Lung (tissue), 12 donors: ENCODE measurements around the gene PRMT3. TPM values are rescaled to one million over a fixed set of nuclear protein-coding genes. Genes with fewer than 3 reads are reported as not detected.
A peak's percentile ranks its signal among the peaks of the same experiment; 100 is the strongest.

ENCODE experiments used
- ATAC-seq: fragments of 200-7000 bp; cut with Tn5 transposase; one replicate; pipeline ENCODE4 v1.9.1; 2020; ENCODE audit warnings: moderate number of reproducible peaks; ENCODE audit not compliant: insufficient read depth, low FRiP score
- DNase-seq, 3 donors: peaks; one replicate each; pipeline ENCODE4 v3.0.0-alpha.2; 2013 to 2017
- H3K27ac ChIP-seq, 2 donors: one replicate each; pipeline ENCODE4 v1.5.1; 2013; ENCODE audit warnings: mild to moderate bottlenecking in 2 of 2, moderate library complexity in 2 of 2, control low read depth in 1 of 2, inconsistent platforms in 1 of 2, low read depth in 1 of 2, low read length in 1 of 2
- H3K27me3 ChIP-seq, 3 donors: one replicate each; pipeline ENCODE4 v1.5.1; 2013; ENCODE audit warnings: low read length in 2 of 3; ENCODE audit not compliant: control insufficient read depth in 3 of 3, insufficient read depth in 3 of 3
- H3K36me3 ChIP-seq, 4 donors: one replicate each; pipeline ENCODE4 v1.5.1; 2013; ENCODE audit warnings: low read length in 4 of 4, mild to moderate bottlenecking in 1 of 4, moderate library complexity in 1 of 4; ENCODE audit not compliant: control insufficient read depth in 4 of 4, insufficient read depth in 4 of 4
- H3K4me1 ChIP-seq, 5 donors: one replicate each; pipeline ENCODE4 v1.5.1; 2013; ENCODE audit warnings: low read length in 5 of 5, mild to moderate bottlenecking in 2 of 5, moderate library complexity in 1 of 5; ENCODE audit not compliant: control insufficient read depth in 5 of 5, insufficient read depth in 5 of 5
- H3K4me3 ChIP-seq: one replicate; pipeline ENCODE4 v1.5.1; 2013; ENCODE audit warnings: mild to moderate bottlenecking, control low read depth, moderate library complexity
- H3K9ac ChIP-seq, 2 donors: one replicate each; pipeline ENCODE4 v1.5.1; 2013; ENCODE audit warnings: low read length in 2 of 2, control low read depth in 1 of 2; ENCODE audit not compliant: insufficient read depth in 1 of 2
- H3K9me3 ChIP-seq, 4 donors: one replicate each; pipeline ENCODE4 v1.5.1; 2013; ENCODE audit warnings: low read length in 3 of 4, mild to moderate bottlenecking in 1 of 4, moderate library complexity in 1 of 4; ENCODE audit not compliant: control insufficient read depth in 4 of 4, insufficient read depth in 3 of 4
- WGBS, 2 donors: extraction: QIAGEN DNeasy Blood & Tissue Kit; methylation state at CpG; one replicate each; pipeline ENCODE4 v1.1.7; 2013; 5-methylcytosine and 5-hydroxymethylcytosine counted together
- polyA plus RNA-seq, 2 donors: library from polyadenylated mRNA; stranded (reverse); fragments of 200-250 nt; gene quantifications; one replicate each; pipeline ENCODE4 v1.2.1, GENCODE V29; 2013
- total RNA-seq, 2 donors: library from RNA; depleted of rRNA in 1 of 2; stranded (reverse); fragments of >200 nt in 1 of 2; gene quantifications; one replicate each; pipeline ENCODE4 v1.2.1, GENCODE V29; 2014 to 2021
- TF ChIP-seq, protein P1 (sequence below): IDR thresholded peaks from 2 replicates; pipeline ENCODE4 v1.5.1; 2012; ENCODE audit warnings: mild to moderate bottlenecking; ENCODE audit errors: control extremely low read depth, extremely low read depth
- donor health status: control.
- donor health status: control.
- donor health status: Bipolar disorder and iron deficiency.
- donor health status: healthy.
- donor health status: DM: yes; HTN: yes; CAD: no.

PRMT3 gene
- total and polyA plus RNA-seq, 4 donors = 8.2 to 19.7 (median 10.3) TPM

- DNase-seq (no peak), ATAC-seq (no peak)
- H3K36me3 ChIP-seq = no peaks in the 10 kb centered on the region
- TF ChIP-seq, protein P1, sequence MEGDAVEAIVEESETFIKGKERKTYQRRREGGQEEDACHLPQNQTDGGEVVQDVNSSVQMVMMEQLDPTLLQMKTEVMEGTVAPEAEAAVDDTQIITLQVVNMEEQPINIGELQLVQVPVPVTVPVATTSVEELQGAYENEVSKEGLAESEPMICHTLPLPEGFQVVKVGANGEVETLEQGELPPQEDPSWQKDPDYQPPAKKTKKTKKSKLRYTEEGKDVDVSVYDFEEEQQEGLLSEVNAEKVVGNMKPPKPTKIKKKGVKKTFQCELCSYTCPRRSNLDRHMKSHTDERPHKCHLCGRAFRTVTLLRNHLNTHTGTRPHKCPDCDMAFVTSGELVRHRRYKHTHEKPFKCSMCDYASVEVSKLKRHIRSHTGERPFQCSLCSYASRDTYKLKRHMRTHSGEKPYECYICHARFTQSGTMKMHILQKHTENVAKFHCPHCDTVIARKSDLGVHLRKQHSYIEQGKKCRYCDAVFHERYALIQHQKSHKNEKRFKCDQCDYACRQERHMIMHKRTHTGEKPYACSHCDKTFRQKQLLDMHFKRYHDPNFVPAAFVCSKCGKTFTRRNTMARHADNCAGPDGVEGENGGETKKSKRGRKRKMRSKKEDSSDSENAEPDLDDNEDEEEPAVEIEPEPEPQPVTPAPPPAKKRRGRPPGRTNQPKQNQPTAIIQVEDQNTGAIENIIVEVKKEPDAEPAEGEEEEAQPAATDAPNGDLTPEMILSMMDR = no peak
- 55 to 68% methylated on average over 1 of the region's 1 CpG for WGBS, 2 donors
- H3K27ac ChIP-seq = no peak overlapping the region
- no peak overlapping the region for H3K9ac ChIP-seq
- no peak overlapping the region for H3K4me3 ChIP-seq
- no peaks in the 10 kb centered on the region for H3K9me3 ChIP-seq
- peaks cover 0 to 9% (median 0%) of the 10 kb centered on the region in 3 donors for H3K27me3 ChIP-seq
- H3K4me1 ChIP-seq = no peaks in the 10 kb centered on the region
Observed at GRCh38 chr11:20357150-20357549, 30.4 kb upstream of the PRMT3 start.

- WGBS, 2 donors = 61 to 63% methylated on average over 7 of the region's 7 CpGs
- Histone ChIP-seq H3K4me3 (no peak overlapping the region), H3K27me3 (peaks cover 0 to 20% (median 0%) of the 10 kb centered on the region in 3 donors), H3K27ac (no peak overlapping the region), H3K4me1 (peaks cover 0 to 10% (median 4%) of the 10 kb centered on the region in 5 donors), H3K9me3 (no peaks in the 10 kb centered on the region), H3K36me3 (no peaks in the 10 kb centered on the region), H3K9ac (no peak overlapping the region)
- TF ChIP-seq, protein P1 = no peak
- ATAC-seq (no peak), DNase-seq (no peak)
Observed at GRCh38 chr11:20360650-20361049, 26.9 kb upstream of the PRMT3 start.

- Histone ChIP-seq H3K4me3 (no peak overlapping the region), H3K27me3 (peaks cover 0 to 15% (median 0%) of the 10 kb centered on the region in 3 donors), H3K4me1 (peaks cover 0 to 10% (median 6%) of the 10 kb centered on the region in 5 donors), H3K36me3 (peaks cover 0 to 4% (median 0%) of the 10 kb centered on the region in 4 donors), H3K9me3 (no peaks in the 10 kb centered on the region), H3K9ac (no peak overlapping the region), H3K27ac (no peak overlapping the region)
- 0% methylated on average over 1 of the region's 1 CpG for WGBS, 2 donors
- DNase-seq = no peak
- no peak for ATAC-seq
- TF ChIP-seq, protein P1 = no peak
Observed at GRCh38 chr11:20362481-20362880, 25.0 kb upstream of the PRMT3 start.

DNA sequence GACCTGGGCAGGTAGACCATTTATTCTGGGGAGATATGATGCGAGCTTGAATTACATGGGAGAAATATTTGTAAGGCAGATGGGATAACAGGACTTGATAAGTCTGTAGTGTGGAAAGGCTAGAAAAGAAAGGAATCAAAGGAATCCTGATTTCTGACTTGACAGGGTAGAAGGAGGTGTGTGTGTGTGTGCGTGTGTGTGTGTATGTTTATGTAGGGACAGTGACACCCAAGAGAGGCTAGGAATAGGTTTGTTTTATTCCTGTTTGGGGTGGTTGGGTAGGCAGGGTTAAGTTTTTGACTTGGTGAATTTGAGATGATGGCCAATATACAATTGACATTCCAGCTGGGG lies 24.4 kb upstream of the PRMT3 start:
- Histone ChIP-seq H3K27ac (peak overlapping the region in 1 of 2 donors; percentile 97), H3K9me3 (no peaks in the 10 kb centered on the region), H3K9ac (no peak overlapping the region), H3K27me3 (peaks cover 0 to 13% (median 0%) of the 10 kb centered on the region in 3 donors), H3K4me1 (peaks cover 0 to 10% (median 6%) of the 10 kb centered on the region in 5 donors), H3K36me3 (peaks cover 0 to 5% (median 0%) of the 10 kb centered on the region in 4 donors), H3K4me3 (peak overlapping the region; percentile 99)
- no peak for DNase-seq
- 61 to 76% methylated on average over 2 of the region's 2 CpGs for WGBS, 2 donors
- no peak for ATAC-seq
- TF ChIP-seq, protein P1 = no peak
